GM19324 (cell line): ENCODE measurements around the gene LBR.
"Not testable (repeated sequence)": the region's sequence is repeated elsewhere in the genome, so short reads cannot be mapped to it uniquely, and the experiment has no call there.

Source experiments
- ATAC-seq: cut with Tn5 transposase; IDR thresholded peaks from one replicate; pipeline ENCODE4 v1.9.1; 2021; ENCODE audit warnings: mild to moderate bottlenecking, moderate library complexity; ENCODE audit not compliant: unreplicated experiment, low FRiP score

Gene LBR

DNA sequence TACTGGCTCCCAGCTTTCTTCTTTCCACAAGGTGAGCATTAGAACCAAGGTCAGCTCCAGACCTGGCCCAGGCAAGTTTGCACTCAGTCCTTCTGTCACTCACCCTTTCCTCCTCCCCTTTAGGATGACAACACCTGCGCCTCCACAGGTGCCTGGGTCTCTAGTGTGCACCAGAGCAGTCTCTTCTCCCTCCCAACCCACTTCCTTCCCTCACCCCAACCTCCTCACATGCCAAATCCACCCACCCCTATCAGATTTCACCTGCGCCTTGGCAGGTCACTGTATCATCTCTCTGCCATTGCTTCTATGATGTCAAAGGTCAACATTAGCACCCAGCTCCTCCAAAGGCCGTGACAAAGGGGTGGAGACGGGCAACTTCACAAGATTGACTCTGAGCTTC, 38.0 kb downstream of the LBR start:
- no peak for ATAC-seq

- ATAC-seq: no peak
Measured at GRCh38 chr1:225388372-225388771, 39.5 kb downstream of the LBR start.

GRCh38 chr1:225386860-225387259, 41.0 kb downstream of the LBR start:
- not testable (repeated sequence) for ATAC-seq

- ATAC-seq: no peak
Measured at GRCh38 chr1:225380691-225381090, 47.1 kb downstream of the LBR start.

- no peak for ATAC-seq
Measured at GRCh38 chr1:225378880-225379279, 49.0 kb downstream of the LBR start.

DNA sequence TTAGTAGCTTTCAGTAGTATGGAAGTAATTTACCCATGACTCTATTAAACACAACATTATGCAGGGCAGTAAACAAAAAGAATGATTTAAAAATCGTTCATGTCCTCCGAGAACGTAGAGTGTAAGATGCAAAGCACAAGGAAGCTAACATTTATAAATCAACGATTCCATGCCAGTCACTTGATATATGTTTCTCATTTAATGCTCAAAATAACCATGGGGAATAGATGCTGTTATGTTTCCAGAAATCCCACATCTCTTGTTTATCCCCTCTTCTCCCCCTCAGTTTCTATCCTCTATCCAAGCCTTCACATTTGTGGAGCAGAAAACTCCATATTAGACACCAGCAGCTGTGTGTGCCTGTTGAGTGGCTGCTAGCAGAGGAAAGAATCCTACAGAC, 52.8 kb downstream of the LBR start:
- ATAC-seq: no peak

GRCh38 chr1:225373155-225373554, 54.7 kb downstream of the LBR start:
- ATAC-seq: no peak

- no peak for ATAC-seq
Measured at GRCh38 chr1:225371366-225372010, 56.4 kb downstream of the LBR start.

- no peak for ATAC-seq
Measured at GRCh38 chr1:225368036-225368552, 59.7 kb downstream of the LBR start.

- ATAC-seq: no peak
Measured at GRCh38 chr1:225366552-225366951, 61.3 kb downstream of the LBR start.

- no peak for ATAC-seq
Measured at GRCh38 chr1:225366018-225366417, 61.8 kb downstream of the LBR start.

DNA sequence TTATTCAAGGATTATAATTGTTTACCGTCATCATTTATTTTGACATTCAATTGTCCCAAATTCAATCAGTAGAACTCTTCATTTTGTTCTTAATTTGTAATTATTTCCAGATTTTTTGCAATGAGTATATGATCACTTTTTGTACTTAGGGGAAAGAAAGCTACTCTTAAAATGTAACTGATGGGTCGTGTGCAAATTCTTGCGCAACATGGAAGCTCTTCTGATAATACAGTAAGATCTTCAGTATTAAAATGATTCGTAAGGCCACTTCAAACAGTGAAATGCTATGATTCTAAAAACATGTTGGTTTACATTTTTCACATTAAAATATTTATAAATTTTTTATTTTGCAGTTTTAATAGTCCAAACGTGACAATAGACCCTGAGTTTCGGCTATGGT, 63.4 kb downstream of the LBR start:
- ATAC-seq: no peak

DNA sequence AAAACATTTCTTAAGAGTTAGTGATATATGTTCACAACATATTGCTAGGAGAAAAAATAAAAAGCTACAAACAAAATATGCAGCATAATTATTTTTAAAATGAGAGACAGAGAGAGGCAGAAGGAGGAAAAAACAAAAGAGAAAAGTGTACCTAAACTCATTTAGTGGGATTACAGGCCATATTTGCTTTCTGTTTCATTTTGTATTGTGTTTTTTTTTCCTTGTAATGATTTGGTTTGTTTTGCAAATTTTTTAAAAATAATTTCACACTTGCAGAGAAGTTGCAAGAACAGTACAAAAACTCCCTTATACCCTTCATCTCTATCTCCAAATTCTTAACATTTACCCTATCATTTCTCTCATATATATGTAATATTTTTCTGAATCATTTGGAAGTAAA, 65.0 kb downstream of the LBR start:
- ATAC-seq: no peak

- no peak for ATAC-seq
Measured at GRCh38 chr1:225361176-225361575, 66.7 kb downstream of the LBR start.

DNA sequence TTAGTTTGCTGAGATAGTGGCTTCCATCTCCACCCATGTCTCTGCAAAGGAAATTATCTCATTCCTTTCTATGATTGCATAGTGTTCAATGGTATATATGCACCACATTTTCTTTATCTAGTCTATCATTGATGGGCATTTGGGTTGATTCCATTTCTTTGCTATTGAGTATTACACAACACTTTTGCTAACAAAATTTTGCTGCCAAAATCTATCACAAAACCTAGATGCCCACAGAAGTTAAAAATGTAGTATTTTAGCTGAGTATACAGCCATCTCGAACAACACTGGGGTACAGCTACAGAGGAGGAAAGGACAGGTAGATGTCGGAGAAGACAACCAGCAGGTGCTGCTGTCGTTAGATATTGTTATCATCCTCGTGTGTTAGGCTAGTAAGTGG, 67.7 kb downstream of the LBR start:
- no peak for ATAC-seq

DNA sequence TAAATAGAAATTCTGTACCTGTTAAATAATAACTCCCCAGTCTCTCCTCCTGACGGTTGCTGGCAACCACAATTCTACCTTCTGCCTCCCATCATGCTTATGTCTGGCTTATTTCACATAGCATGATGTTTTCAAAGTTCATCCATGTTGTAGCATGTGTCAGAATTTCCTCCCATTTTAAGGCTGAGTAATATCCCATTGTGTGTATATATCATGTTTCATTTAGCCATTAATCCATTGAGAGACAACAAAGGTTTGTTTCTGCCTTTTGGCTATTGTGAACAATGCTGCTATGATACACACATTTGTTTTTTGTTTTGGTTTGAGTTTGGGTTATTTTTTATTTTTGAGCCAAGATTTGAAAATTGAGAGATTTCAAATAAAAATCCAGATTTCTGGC, 72.0 kb downstream of the LBR start:
- ATAC-seq: no peak

- ATAC-seq: no peak
Measured at GRCh38 chr1:225354906-225355305, 72.9 kb downstream of the LBR start.
